ENCODE measurements around the gene NSD2. TPM values are rescaled to one million over a fixed set of nuclear protein-coding genes. Genes with fewer than 3 reads are reported as not detected.

Gene NSD2
- total RNA-seq, 1 experiment from 2014 or later, result 69.0 TPM

DNA sequence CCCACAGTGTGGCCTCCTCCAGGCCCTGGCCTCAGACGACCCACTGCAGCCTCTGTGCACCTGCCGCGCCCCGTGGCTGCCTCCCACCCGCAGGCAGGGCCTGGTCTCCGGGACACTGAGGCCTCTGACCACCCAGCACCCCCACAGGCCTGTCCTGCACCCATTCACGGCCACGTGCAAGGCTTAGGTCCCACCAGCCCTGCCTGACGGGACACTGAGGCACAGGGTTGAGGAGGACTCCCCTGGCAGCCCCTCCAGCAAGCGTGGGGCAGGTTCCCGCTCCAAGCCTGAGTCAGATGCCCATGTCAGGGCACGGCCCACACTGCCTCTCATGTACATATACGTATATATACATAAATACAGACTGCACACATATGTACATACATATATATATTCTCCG is 114.1 kb downstream of the NSD2 start:
- no peak overlapping the region for H3K27ac ChIP-seq (ENCODE audit: low read length)
- intact Hi-C loops (cut with micrococcal nuclease), result no loop called here
- H3K9me2 ChIP-seq (replicated peaks; ENCODE audit: low read length), result no peaks in the 10 kb centered on the region
- TF ChIP-seq, protein P1, sequence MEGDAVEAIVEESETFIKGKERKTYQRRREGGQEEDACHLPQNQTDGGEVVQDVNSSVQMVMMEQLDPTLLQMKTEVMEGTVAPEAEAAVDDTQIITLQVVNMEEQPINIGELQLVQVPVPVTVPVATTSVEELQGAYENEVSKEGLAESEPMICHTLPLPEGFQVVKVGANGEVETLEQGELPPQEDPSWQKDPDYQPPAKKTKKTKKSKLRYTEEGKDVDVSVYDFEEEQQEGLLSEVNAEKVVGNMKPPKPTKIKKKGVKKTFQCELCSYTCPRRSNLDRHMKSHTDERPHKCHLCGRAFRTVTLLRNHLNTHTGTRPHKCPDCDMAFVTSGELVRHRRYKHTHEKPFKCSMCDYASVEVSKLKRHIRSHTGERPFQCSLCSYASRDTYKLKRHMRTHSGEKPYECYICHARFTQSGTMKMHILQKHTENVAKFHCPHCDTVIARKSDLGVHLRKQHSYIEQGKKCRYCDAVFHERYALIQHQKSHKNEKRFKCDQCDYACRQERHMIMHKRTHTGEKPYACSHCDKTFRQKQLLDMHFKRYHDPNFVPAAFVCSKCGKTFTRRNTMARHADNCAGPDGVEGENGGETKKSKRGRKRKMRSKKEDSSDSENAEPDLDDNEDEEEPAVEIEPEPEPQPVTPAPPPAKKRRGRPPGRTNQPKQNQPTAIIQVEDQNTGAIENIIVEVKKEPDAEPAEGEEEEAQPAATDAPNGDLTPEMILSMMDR (conservative IDR thresholded peaks at IDR 0.05; ENCODE audit: low read depth, low read length), result no peak
- TF ChIP-seq EZH2 (IDR thresholded peaks at IDR 0.05; ENCODE audit: low read length, unreplicated experiment) (no peak), EZH2phosphoT487 (IDR thresholded peaks at IDR 0.05; ENCODE audit: borderline replicate concordance, low read length) (no peak)
- no peak overlapping the region for H2AFZ ChIP-seq (ENCODE audit: low read length)
- no peaks in the 10 kb centered on the region for H4K20me1 ChIP-seq (ENCODE audit: low read length)
- H3K9me3 ChIP-seq (ENCODE audit: low read length), result no peaks in the 10 kb centered on the region
- ChIA-PET POLR2A (ENCODE audit: unreplicated experiment) (no interaction called here), CTCF (no interaction called here)
- no TSS peak for BruUV-seq (replicated peaks)
- ATAC-seq (no peak), DNase-seq (no peak)
- H3K4me2 ChIP-seq (ENCODE audit: low read length), result no peak overlapping the region
- no peaks in the 10 kb centered on the region for H3K4me1 ChIP-seq (ENCODE audit: insufficient read depth, low read length)
- no peaks in the 10 kb centered on the region for H3K27me3 ChIP-seq (ENCODE audit: low read length)
- peaks cover 14% of the 10 kb centered on the region for H3K36me3 ChIP-seq (ENCODE audit: low read depth, low read length)
- no peaks in the 10 kb centered on the region for H3F3A ChIP-seq (ENCODE audit: low read length, unreplicated experiment)
- no peak overlapping the region for H3K9ac ChIP-seq (ENCODE audit: low read length)
- no peak overlapping the region for H3K4me3 ChIP-seq (ENCODE audit: low read length)
- no peaks in the 10 kb centered on the region for H3K79me2 ChIP-seq (ENCODE audit: low read length)

DNA sequence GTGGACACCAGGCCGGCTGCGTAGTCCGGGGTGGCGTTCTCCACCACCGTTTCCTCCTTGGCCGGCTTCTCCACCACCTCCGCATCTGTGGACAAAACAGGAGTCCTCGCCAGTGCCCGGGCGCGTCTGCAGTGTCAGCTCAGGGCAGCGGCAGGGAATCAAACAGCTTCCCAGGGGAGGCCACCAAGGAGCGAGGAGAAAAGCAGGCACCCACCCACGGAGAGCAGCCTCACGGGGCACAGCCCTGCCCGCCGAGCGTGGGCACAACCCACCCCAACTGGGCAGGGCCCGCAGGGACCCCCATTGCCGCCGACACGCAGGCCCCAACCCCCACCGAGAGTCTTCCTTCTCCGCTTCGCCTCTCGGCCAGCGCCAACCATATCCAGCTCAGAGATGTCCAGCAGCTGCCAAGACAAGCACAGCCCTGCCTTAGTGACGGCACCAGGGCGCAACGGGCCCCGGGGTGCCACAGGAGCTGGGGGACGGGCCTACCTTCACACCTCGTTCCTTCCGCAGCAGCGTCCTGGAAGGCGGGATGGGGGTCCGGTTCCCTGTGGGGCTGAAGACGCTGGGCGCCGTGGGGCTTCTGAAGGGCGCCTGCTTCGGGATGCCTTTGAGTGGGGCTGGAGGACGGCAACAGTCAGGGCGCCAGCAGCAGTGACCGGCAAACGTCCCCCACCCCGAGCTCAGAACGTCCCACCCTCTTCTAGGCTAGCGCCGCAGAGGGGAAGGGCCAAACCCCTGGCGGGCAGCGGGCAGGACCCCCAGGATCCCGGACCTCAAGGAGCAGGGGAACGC is 114.8 kb downstream of the NSD2 start:
- Histone ChIP-seq H3K27ac (ENCODE audit: low read length) (no peak overlapping the region), H3K9me3 (ENCODE audit: low read length) (no peaks in the 10 kb centered on the region), H3K9me2 (replicated peaks; ENCODE audit: low read length) (no peaks in the 10 kb centered on the region), H4K20me1 (ENCODE audit: low read length) (no peaks in the 10 kb centered on the region), H3K4me3 (ENCODE audit: low read length) (no peak overlapping the region), H3F3A (ENCODE audit: low read length, unreplicated experiment) (no peaks in the 10 kb centered on the region), H3K27me3 (ENCODE audit: low read length) (no peaks in the 10 kb centered on the region), H2AFZ (ENCODE audit: low read length) (no peak overlapping the region), H3K9ac (ENCODE audit: low read length) (no peak overlapping the region), H3K4me1 (ENCODE audit: insufficient read depth, low read length) (no peaks in the 10 kb centered on the region), H3K36me3 (ENCODE audit: low read depth, low read length) (peaks cover 12% of the 10 kb centered on the region), H3K79me2 (ENCODE audit: low read length) (no peaks in the 10 kb centered on the region), H3K4me2 (ENCODE audit: low read length) (no peak overlapping the region)
- POLR2A ChIA-PET (ENCODE audit: unreplicated experiment), result no interaction called here
- CTCF ChIA-PET, result no interaction called here
- ATAC-seq, result no peak
- TF ChIP-seq EZH2phosphoT487 (IDR thresholded peaks at IDR 0.05; ENCODE audit: borderline replicate concordance, low read length) (no peak), EZH2 (IDR thresholded peaks at IDR 0.05; ENCODE audit: low read length, unreplicated experiment) (no peak)
- TF ChIP-seq, protein P1 (conservative IDR thresholded peaks at IDR 0.05; ENCODE audit: low read depth, low read length), result no peak
- no peak for DNase-seq
- no TSS peak for BruUV-seq (replicated peaks)
- intact Hi-C loops (cut with micrococcal nuclease), result no loop called here

DNA sequence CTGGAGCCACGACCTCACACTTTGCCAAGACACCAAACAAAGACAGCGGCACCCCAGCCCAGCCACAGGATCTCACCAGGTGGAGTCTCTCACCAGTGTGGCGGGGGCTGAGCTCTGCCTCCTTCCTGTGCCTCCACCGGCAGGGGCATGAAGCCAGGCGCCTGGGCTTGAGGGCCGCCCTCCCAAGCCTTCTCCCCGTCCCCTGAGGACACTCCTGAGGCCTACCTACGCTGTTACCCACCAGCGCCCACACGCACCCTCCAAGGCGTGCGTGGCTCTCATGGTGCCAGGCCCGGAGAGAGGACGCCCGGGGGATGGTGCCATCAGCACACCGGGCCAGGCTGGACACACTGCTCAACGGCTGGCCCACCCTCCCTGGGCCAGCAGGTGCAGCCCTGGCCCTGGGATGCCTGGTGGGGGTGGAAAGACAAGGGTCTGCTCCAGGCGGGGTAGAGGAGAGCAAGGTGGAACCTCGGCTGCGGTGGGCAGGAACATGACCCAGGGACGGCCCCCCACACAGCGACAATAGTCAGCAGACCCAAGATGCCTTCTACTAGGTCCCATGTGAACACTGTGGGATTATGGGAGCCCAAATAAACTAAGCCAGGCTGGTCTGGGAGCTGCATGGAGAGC is 115.5 kb downstream of the NSD2 start:
- ChIA-PET CTCF (no interaction called here), POLR2A (ENCODE audit: unreplicated experiment) (no interaction called here)
- DNase-seq (no peak), ATAC-seq (no peak)
- H4K20me1 ChIP-seq (ENCODE audit: low read length), result no peaks in the 10 kb centered on the region
- H3K9me3 ChIP-seq (ENCODE audit: low read length), result no peaks in the 10 kb centered on the region
- TF ChIP-seq EZH2phosphoT487 (IDR thresholded peaks at IDR 0.05; ENCODE audit: borderline replicate concordance, low read length), result no peak
- TF ChIP-seq, protein P1 (conservative IDR thresholded peaks at IDR 0.05; ENCODE audit: low read depth, low read length), result no peak
- no peak for TF ChIP-seq EZH2 (IDR thresholded peaks at IDR 0.05; ENCODE audit: low read length, unreplicated experiment)
- H3K9me2 ChIP-seq (replicated peaks; ENCODE audit: low read length), result no peaks in the 10 kb centered on the region
- H2AFZ ChIP-seq (ENCODE audit: low read length), result no peak overlapping the region
- H3K9ac ChIP-seq (ENCODE audit: low read length), result no peak overlapping the region
- intact Hi-C loops (cut with micrococcal nuclease), result no loop called here
- H3K4me1 ChIP-seq (ENCODE audit: insufficient read depth, low read length), result no peaks in the 10 kb centered on the region
- no peaks in the 10 kb centered on the region for H3K27me3 ChIP-seq (ENCODE audit: low read length)
- BruUV-seq (replicated peaks), result no TSS peak
- no peaks in the 10 kb centered on the region for H3F3A ChIP-seq (ENCODE audit: low read length, unreplicated experiment)
- H3K4me2 ChIP-seq (ENCODE audit: low read length), result no peak overlapping the region
- H3K36me3 ChIP-seq (ENCODE audit: low read depth, low read length), result peaks cover 6% of the 10 kb centered on the region
- H3K4me3 ChIP-seq (ENCODE audit: low read length), result no peak overlapping the region
- H3K27ac ChIP-seq (ENCODE audit: low read length), result no peak overlapping the region
- 0 out of 2 replicates have a peak, but pooled peaks cover 5% of the 10 kb centered on the region for H3K79me2 ChIP-seq (ENCODE audit: low read length)
